Neural cell (in vitro differentiated cells): ENCODE measurements around the gene UHRF1. TPM values are rescaled to one million over a fixed set of nuclear protein-coding genes. Genes with fewer than 3 reads are reported as not detected.

Source experiments
- H2AFZ ChIP-seq: fragments of 200-600, 300-800 bp; sonication (generic), shearing (Covaris generic); 2 replicates; pipeline ENCODE4 v1.6.0; 2014; ENCODE audit warnings: low read depth, mild to moderate bottlenecking, antibody characterized with exemption, low read length, moderate library complexity
- H3F3A ChIP-seq: fragments of 200-600 bp; shearing (Covaris generic); 2 replicates; pipeline ENCODE4 v1.6.1; 2016; ENCODE audit warnings: mild to moderate bottlenecking, moderate library complexity, mixed read lengths, antibody characterized with exemption, low read length; ENCODE audit not compliant: insufficient read depth, poor library complexity, severe bottlenecking
- H3K27ac ChIP-seq: fragments of 200-600, 300-800 bp; sonication (generic), shearing (Covaris generic); 2 replicates; pipeline ENCODE4 v1.5.1; 2014; ENCODE audit warnings: mild to moderate bottlenecking, low read length, moderate library complexity
- H3K27me3 ChIP-seq: fragments of 300-800, 200-600 bp; sonication (generic), shearing (Covaris generic); 2 replicates; pipeline ENCODE4 v1.6.0; 2014; ENCODE audit warnings: mild to moderate bottlenecking, low read depth, low read length, moderate library complexity; ENCODE audit not compliant: insufficient read depth
- H3K36me3 ChIP-seq: fragments of 300-800, 200-600 bp; sonication (generic), shearing (Covaris generic); 2 replicates; pipeline ENCODE4 v1.5.1; 2014; ENCODE audit warnings: mild to moderate bottlenecking, antibody characterized with exemption, low read length, moderate library complexity; ENCODE audit not compliant: insufficient read depth
- H3K4me2 ChIP-seq: fragments of 300-800, 200-600 bp; sonication (generic), shearing (Covaris generic); 2 replicates; pipeline ENCODE4 v1.6.0; 2014; ENCODE audit warnings: mild to moderate bottlenecking, low read length
- H3K4me3 ChIP-seq: fragments of 300-800, 200-600 bp; sonication (generic), shearing (Covaris generic); 2 replicates; pipeline ENCODE4 v1.5.1; 2014; ENCODE audit warnings: mild to moderate bottlenecking, low read length, moderate library complexity
- H3K79me2 ChIP-seq: fragments of 200-600 bp; shearing (Covaris generic); replicated peaks from 2 replicates; pipeline ENCODE4 v1.6.0; 2014; ENCODE audit warnings: mild to moderate bottlenecking, low read length, moderate library complexity; ENCODE audit not compliant: insufficient read depth
- H3K9ac ChIP-seq: fragments of 300-800, 200-600 bp; sonication (generic), shearing (Covaris generic); 2 replicates; pipeline ENCODE4 v1.6.1; 2016; ENCODE audit warnings: mild to moderate bottlenecking, low read length, mixed read lengths
- H3K9me2 ChIP-seq: fragments of 200-600 bp; shearing (Covaris generic); 2 replicates; pipeline ENCODE4 v1.6.1; 2016; ENCODE audit warnings: mild to moderate bottlenecking, low read length, mixed read lengths; ENCODE audit not compliant: insufficient read depth
- H3K9me3 ChIP-seq: fragments of 200-600, 300-800 bp; sonication (generic), shearing (Covaris generic); 2 replicates; pipeline ENCODE4 v1.6.1; 2016; ENCODE audit warnings: mild to moderate bottlenecking, mixed run types, low read length, moderate library complexity, mixed read lengths
- H4K20me1 ChIP-seq: fragments of 200-600 bp; shearing (Covaris generic); 2 replicates; pipeline ENCODE4 v1.6.1; 2016; ENCODE audit warnings: mild to moderate bottlenecking, mixed run types; ENCODE audit not compliant: insufficient read depth
- EP300 ChIP-seq: fragments of 450-650 bp; conservative IDR thresholded peaks from 2 replicates; pipeline ENCODE4 v1.6.1; 2014; ENCODE audit warnings: antibody characterized with exemption, mild to moderate bottlenecking, moderate library complexity; ENCODE audit not compliant: poor library complexity, severe bottlenecking
- EZH2 ChIP-seq: fragments of 200-600, 300-800 bp; shearing (Covaris generic), sonication (generic); IDR thresholded peaks from 2 replicates; pipeline ENCODE4 v1.6.1; 2014; ENCODE audit warnings: antibody characterized with exemption, low read length, borderline replicate concordance, mild to moderate bottlenecking; ENCODE audit not compliant: insufficient read depth, poor library complexity, severe bottlenecking
- MXI1 ChIP-seq: fragments of 450-650 bp; conservative IDR thresholded peaks from 2 replicates; pipeline ENCODE4 v1.6.1; 2014; ENCODE audit warnings: antibody characterized with exemption, mild to moderate bottlenecking; ENCODE audit not compliant: poor library complexity, severe bottlenecking
- POLR2AphosphoS5 ChIP-seq: IDR thresholded peaks from 2 replicates; pipeline ENCODE4 v1.6.1; 2012
- RAD21 ChIP-seq: fragments of 450-650 bp; conservative IDR thresholded peaks from 2 replicates; pipeline ENCODE4 v1.6.1; 2014; ENCODE audit warnings: antibody characterized with exemption, mild to moderate bottlenecking, moderate library complexity
- SMC3 ChIP-seq: fragments of 450-650 bp; conservative IDR thresholded peaks from 2 replicates; pipeline ENCODE4 v1.6.1; 2014; ENCODE audit warnings: antibody characterized with exemption, mild to moderate bottlenecking, moderate library complexity; ENCODE audit not compliant: poor library complexity
- TAF1 ChIP-seq: IDR thresholded peaks from 2 replicates; pipeline ENCODE4 v1.6.1; 2012; ENCODE audit warnings: low read depth
- polyA plus RNA-seq: library from polyadenylated mRNA; depleted of rRNA; stranded (reverse); fragments of >200 nt; gene quantifications from 2 replicates; pipeline ENCODE4 v1.2.3, GENCODE V29; 2014
- TF ChIP-seq, protein P1 (sequence below): IDR thresholded peaks from 2 replicates; pipeline ENCODE4 v1.6.1; 2012; ENCODE audit warnings: borderline replicate concordance
- TF ChIP-seq, protein P2 (sequence below): fragments of 450-650 bp; IDR thresholded peaks from 2 replicates; pipeline ENCODE4 v1.5.1; 2014; ENCODE audit warnings: antibody characterized with exemption, mild to moderate bottlenecking, moderate library complexity; ENCODE audit not compliant: poor library complexity, severe bottlenecking

The UHRF1 gene
- polyA plus RNA-seq, 1 donor from 2014 or later, result 3.0 TPM

GRCh38 chr19:4967738-4968461, 58.6 kb downstream of the UHRF1 start:
- no peaks in the 10 kb centered on the region for H3K27me3 ChIP-seq
- peaks cover 15% of the 10 kb centered on the region for H4K20me1 ChIP-seq
- TF ChIP-seq SMC3 (no peak), MXI1 (no peak), RAD21 (no peak), POLR2AphosphoS5 (no peak), EZH2 (no peak), TAF1 (no peak)
- TF ChIP-seq, protein P1, sequence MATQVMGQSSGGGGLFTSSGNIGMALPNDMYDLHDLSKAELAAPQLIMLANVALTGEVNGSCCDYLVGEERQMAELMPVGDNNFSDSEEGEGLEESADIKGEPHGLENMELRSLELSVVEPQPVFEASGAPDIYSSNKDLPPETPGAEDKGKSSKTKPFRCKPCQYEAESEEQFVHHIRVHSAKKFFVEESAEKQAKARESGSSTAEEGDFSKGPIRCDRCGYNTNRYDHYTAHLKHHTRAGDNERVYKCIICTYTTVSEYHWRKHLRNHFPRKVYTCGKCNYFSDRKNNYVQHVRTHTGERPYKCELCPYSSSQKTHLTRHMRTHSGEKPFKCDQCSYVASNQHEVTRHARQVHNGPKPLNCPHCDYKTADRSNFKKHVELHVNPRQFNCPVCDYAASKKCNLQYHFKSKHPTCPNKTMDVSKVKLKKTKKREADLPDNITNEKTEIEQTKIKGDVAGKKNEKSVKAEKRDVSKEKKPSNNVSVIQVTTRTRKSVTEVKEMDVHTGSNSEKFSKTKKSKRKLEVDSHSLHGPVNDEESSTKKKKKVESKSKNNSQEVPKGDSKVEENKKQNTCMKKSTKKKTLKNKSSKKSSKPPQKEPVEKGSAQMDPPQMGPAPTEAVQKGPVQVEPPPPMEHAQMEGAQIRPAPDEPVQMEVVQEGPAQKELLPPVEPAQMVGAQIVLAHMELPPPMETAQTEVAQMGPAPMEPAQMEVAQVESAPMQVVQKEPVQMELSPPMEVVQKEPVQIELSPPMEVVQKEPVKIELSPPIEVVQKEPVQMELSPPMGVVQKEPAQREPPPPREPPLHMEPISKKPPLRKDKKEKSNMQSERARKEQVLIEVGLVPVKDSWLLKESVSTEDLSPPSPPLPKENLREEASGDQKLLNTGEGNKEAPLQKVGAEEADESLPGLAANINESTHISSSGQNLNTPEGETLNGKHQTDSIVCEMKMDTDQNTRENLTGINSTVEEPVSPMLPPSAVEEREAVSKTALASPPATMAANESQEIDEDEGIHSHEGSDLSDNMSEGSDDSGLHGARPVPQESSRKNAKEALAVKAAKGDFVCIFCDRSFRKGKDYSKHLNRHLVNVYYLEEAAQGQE, result no peak
- TF ChIP-seq, protein P2, sequence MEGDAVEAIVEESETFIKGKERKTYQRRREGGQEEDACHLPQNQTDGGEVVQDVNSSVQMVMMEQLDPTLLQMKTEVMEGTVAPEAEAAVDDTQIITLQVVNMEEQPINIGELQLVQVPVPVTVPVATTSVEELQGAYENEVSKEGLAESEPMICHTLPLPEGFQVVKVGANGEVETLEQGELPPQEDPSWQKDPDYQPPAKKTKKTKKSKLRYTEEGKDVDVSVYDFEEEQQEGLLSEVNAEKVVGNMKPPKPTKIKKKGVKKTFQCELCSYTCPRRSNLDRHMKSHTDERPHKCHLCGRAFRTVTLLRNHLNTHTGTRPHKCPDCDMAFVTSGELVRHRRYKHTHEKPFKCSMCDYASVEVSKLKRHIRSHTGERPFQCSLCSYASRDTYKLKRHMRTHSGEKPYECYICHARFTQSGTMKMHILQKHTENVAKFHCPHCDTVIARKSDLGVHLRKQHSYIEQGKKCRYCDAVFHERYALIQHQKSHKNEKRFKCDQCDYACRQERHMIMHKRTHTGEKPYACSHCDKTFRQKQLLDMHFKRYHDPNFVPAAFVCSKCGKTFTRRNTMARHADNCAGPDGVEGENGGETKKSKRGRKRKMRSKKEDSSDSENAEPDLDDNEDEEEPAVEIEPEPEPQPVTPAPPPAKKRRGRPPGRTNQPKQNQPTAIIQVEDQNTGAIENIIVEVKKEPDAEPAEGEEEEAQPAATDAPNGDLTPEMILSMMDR, result no peak
- peak overlapping the region; percentile 64 for H3K4me3 ChIP-seq
- no peaks in the 10 kb centered on the region for H3K36me3 ChIP-seq
- H3K27ac ChIP-seq, result peak overlapping the region; percentile 51
- H2AFZ ChIP-seq, result peak overlapping the region; percentile 54
- no peaks in the 10 kb centered on the region for H3K9me2 ChIP-seq
- H3K9me3 ChIP-seq, result no peaks in the 10 kb centered on the region
- no peak overlapping the region for H3K4me2 ChIP-seq
- peak overlapping the region; percentile 58 for H3K9ac ChIP-seq
- peaks cover 32% of the 10 kb centered on the region for H3K79me2 ChIP-seq
- no peaks in the 10 kb centered on the region for H3F3A ChIP-seq

- no peaks in the 10 kb centered on the region for H3F3A ChIP-seq
- peak within 1 kb of the TSS; percentile 79 for H3K4me3 ChIP-seq
- H3K9ac ChIP-seq, result peak within 1 kb of the TSS; percentile 84
- no peaks in the 10 kb centered on the region for H3K36me3 ChIP-seq
- H3K27ac ChIP-seq, result peak within 1 kb of the TSS; percentile 51
- H4K20me1 ChIP-seq, result peaks cover 15% of the 10 kb centered on the region
- TF ChIP-seq MXI1, result peak; percentile 51
- no peak for TF ChIP-seq SMC3
- peak; percentile 63 for TF ChIP-seq EP300
- peak; percentile 90 for TF ChIP-seq POLR2AphosphoS5
- TF ChIP-seq, protein P2, result peak; percentile 58
- no peak for TF ChIP-seq EZH2
- TF ChIP-seq TAF1, result peak; percentile 50
- TF ChIP-seq RAD21, result no peak
- H2AFZ ChIP-seq, result peak within 1 kb of the TSS; percentile 54
- no peaks in the 10 kb centered on the region for H3K9me2 ChIP-seq
- H3K79me2 ChIP-seq, result peaks cover 39% of the 10 kb centered on the region
- peak within 1 kb of the TSS; percentile 83 for H3K4me2 ChIP-seq
- H3K27me3 ChIP-seq, result no peaks in the 10 kb centered on the region
- H3K9me3 ChIP-seq, result no peaks in the 10 kb centered on the region
Observed at GRCh38 chr19:4968462-4969291, 59.4 kb downstream of the UHRF1 start, which contains the start of gene KDM4B. KDM4B (plus strand) TSS chr19:4969113; CDS start chr19:5032891, 63,778 bp downstream.
